T-helper 9 cell (primary cell): ENCODE results near the gene GIPC1.

ENCODE experiments used
- DNase-seq: peaks from one replicate; pipeline ENCODE4 v3.0.0-alpha.2; 2020

GIPC1 gene

GRCh38 chr19:14487370-14488125 lies 8.4 kb downstream of the GIPC1 start:
- DNase-seq, result no peak

- no peak for DNase-seq
Measured at GRCh38 chr19:14482172-14482941, 13.6 kb downstream of the GIPC1 start.

GRCh38 chr19:14480700-14481079 lies 15.2 kb downstream of the GIPC1 start:
- DNase-seq, result no peak

- peak; percentile 68 for DNase-seq
Measured at GRCh38 chr19:14479975-14480699, 15.8 kb downstream of the GIPC1 start.

DNA sequence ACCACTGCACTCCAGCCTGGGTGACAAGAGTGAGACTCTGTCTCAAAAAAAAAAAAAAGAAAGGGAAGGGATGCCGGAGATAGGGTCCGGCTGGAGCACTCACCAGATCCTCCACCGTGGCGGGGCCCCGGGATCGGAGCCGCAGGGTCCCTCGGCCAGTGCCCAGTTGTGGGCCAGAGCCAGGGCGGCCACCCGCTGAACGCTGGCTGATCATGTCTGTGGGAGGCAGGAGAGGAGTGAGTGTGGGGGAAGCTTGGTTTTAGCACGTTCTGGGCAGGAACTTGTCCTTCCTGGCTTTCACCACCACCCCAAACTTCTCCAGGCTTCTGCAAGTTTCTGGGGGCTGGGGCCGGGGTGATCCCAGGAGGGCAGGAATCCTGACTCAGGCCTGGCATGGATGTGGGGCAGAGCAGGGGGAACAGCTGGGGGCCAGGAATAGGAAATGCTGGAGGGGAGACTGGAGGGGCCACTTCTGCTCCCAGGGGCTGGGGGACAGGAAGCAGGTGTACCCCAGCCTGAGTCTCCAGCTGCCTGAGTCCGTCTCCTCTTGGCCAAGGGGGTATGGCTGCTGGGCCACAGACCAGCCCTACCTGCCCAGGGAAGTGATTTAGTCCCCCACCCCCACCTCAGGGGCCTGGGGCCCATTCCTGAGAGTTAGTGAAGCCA lies 16.5 kb downstream of the GIPC1 start:
- no peak for DNase-seq

DNA sequence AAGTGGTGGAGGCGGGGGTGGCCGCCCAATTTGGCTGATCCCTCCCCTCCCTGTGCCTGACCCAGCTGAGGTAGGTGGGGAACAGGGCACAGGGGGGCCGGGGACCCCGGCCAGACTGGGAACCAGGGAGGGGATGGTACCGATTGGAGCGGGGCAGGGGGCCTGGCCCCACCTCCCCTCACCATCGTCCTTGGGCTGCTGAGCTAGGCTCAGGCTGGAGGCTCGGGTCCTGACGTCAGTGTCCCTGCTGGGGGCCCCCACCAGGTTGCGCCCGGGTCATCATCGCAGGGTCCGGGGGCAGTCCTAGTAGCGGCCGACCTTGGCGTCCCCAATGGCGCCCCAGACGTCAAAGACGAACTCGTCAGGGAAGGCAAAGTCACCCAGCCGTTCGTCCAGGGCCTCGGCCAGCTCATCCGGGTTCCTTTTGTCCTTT lies 17.8 kb downstream of the GIPC1 start:
- DNase-seq, result no peak

DNA sequence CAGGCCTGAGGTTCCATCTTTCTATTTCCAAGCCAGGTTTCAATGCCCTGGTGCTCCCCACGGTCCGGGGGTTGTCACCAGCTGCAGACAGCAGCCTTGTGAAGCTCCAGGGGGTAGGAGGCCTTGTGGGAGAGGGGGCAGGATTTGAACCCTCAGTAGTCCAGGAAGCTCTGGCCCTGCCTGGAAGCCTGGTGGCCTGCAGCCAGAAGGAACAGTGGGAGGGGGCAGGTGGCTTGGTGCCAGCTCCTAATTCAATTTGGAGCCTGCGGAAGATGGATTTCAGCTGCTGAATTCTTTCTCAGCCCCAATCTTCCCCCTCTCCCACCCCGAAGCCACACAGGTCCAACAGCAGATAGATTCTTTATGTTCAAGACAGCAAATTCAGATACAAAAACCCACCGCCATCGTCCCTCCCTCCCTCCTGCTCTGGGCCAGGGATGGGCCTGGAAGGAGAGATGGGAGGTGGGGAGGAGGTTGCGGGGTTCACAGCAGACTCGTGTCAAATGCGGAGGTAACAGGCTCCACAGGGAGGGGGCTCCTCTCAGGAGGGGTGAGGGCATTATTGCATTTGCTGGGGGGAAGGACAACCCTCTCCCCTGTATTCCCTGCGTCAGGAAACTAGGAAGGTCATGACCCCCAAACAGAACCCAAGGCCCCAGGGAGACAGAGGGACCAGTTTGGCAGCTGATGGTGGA lies 18.4 kb downstream of the GIPC1 start:
- DNase-seq, result no peak

DNA sequence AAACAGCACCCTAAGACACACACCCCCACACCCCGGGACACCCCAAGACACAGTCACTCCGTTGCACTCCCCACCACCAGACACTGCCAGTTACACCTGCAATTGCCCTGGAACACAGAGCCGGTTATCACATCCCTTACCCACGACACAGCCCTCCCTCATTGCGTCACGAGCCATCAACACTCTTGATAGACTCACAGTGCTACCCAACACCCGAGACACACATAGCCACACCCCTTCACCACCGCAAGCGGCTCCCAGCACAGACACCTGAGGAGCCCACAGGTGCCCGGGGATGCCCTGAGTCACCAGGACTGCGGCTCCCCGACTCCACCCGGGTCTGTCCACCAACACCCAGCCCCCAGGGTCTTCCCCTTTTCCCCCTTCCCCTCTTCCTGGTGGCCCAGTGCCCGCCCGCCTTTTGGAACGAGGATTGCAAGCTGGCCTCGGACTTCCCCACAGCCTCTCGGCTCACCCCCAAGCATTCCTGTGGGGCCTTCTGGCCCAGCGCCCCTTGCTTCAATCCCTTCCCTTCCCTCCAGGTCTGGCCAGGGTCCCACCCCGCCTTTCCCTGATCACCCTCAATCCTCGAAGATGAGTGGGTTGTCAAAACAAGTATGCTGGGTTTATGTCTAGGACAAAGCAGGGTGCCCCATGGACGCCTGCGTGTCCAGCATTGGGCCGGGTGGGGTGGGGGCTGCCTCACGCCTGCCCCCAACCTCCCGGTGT lies 19.1 kb downstream of the GIPC1 start:
- peak; percentile 33 for DNase-seq

DNA sequence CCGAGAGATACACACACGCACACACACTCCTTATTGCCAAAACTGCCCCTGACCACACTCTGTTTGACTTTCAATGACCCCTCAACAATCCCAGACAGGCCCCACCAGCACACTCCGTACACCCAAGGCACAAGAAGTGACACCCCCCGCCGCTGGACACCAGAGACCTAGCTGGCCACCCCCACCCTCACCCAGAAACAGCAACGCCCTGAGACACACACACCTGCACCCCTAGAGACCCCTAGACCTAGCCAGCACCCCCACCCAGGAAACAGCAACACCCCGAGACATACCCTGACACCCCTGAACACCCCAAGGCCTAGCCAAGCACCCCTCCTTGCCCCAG lies 19.6 kb downstream of the GIPC1 start:
- DNase-seq, result no peak

GRCh38 chr19:14475251-14476073 lies 20.5 kb downstream of the GIPC1 start, which contains the start of gene PTGER1:
Gene PTGER1, minus strand, starts transcription at chr19:14475354. Its CDS starts 1,034 bp downstream, at chr19:14474320.
- DNase-seq, result no peak

DNA sequence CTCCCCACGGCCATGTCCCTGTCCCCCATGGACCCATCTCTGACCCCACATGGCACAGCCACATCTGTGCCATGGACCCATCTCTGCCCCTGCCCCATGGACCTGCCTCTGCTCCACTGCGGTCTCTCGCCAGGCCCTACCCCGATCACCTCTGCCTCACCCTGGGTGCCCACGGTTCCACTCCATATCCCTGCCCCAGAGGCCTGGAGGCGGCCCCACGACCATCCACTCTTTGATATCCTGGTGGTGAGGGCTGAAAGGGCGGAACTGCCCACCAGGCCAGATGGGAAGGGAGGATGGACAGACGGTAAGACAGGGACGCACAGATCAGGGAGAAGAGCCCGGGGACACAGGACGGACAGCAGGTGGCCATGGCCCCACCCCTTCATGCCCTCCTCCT lies 21.1 kb downstream of the GIPC1 start:
- no peak for DNase-seq

DNA sequence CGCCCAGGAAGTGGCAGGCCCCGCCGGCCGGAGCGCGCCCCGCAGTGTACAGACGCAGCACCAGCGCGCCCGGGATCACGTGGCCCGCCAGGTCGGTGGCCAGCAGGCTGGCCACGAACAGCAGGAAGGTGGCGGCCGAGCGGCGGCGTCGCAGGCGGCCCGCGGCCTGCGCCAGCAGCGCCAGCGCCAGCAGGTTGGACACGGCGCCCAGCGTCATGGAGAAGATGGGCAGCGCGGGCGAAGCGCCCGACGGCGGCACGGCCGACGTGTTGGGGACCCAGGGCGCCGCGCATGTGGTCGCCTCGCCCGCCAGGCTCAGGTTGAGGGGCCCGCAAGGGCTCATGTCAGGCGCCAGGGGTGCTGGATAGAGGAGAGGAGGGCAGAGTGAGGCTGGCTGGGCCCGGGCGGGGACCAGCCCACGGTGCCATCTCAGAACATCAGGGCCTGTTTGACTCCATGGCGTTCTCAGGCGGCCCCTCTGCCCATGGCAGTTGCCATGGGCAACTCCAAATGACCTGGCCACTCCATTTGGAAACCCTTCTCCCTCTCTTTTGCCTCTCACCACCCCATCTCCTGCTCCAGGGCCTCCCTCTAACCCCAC lies 21.8 kb downstream of the GIPC1 start:
- DNase-seq, result no peak

DNA sequence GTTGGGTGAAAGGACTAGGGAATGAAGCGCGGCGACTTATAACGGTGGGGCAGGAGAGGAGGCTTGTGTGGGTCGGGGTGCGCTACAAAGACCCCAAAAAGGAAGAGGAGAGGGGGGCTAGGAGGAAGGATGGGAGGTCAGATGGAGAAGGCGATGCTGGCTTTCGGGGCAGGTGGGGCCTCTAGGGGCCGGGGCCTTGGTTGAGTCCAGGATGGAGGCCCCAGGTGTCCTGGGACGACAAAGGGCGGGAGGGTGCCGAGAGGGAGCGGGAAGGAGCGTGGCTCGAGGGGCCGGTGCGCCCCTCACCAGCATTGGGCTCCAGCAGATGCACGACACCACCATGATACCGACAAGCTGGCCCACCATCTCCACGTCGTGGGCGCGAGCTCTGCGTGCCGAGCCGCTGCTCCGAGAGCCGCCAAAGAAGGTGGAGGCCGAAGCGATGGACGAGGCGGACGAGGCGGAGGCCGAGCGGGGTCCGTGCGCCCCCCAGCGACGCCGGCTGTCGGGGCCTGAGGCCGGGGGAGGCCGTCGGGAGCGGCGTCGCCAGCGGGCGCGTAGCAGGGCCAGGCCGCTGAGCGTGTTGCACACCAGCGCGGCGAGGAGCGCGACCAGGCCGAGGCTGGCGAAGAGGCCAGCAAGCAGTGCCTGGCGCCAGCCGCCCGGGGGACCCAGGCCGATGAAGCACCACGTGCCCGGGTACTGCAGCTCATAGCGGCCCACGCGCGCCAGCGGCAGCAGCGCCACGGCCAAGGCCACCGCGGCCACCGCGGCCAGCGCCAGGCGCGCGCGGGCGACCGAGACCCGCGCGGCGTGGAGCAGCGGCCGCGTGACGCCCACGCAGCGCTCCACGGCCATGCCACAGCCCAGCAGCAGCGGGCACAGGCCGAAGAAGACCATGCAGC lies 22.6 kb downstream of the GIPC1 start:
- DNase-seq, result no peak

DNA sequence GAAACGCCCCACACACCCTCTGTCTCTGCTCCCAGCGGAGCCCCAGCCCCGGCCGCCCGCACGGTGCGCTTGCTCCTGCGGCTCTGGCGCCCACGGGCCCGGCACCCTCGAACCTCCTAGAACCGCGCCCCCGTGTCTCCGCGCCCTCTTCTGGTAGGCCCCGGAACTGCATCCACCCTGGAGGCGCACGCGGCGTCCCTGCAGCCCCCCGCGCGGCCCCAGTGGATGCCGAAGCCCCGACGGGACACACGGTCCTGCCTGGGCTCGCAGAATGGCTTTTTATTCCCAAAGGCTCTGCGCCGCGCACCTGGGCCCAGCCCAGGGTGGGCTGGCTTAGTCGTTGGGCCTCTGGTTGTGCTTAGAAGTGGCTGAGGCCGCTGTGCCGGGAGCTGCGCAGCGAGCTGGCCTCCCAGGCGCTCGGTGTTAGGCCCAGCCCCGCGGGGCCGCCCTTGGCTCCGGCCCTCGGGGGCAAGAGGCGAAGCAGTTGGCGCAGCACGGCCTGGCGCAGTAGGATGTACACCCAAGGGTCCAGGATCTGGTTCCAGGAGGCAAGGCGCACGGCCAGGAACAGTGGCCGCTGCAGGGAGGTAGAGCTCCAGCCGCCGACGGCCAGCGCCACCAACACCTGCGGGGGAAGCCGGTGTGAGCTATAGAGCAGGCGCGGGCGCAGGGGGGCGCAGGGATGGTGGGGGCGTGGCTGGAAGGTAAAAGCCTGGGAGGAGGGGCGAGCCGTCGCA lies 23.6 kb downstream of the GIPC1 start:
- peak; percentile 91 for DNase-seq

DNA sequence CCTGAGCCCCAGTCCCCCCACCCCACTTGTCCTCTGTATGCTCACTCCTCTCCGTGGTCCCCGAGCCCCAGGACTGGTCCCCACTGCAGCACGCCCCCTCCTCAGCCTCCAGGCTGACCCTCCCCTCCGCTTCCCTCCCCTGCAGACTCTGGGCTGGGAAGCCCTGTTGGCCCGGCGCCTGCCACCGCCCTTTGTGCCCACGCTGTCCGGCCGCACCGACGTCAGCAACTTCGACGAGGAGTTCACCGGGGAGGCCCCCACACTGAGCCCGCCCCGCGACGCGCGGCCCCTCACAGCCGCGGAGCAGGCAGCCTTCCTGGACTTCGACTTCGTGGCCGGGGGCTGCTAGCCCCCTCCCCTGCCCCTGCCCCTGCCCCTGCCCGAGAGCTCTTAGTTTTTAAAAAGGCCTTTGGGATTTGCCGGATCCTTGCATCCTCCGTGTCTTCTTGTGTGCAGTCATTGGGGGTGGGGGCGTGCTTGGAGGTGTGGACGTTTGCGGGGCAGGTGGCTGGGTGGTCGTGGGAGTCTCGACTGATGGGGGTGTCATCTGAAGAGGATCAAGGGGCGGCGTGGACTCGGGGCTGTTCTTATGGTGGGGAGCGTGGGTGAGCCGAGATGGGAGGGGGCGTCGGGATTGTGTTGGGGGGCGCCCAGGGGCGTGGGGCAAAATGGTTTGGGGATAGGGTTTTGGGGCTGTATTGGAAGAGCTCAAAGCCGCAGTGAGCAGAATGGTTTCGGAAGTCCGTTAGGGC lies 24.3 kb downstream of the GIPC1 start:
- no peak for DNase-seq

DNA sequence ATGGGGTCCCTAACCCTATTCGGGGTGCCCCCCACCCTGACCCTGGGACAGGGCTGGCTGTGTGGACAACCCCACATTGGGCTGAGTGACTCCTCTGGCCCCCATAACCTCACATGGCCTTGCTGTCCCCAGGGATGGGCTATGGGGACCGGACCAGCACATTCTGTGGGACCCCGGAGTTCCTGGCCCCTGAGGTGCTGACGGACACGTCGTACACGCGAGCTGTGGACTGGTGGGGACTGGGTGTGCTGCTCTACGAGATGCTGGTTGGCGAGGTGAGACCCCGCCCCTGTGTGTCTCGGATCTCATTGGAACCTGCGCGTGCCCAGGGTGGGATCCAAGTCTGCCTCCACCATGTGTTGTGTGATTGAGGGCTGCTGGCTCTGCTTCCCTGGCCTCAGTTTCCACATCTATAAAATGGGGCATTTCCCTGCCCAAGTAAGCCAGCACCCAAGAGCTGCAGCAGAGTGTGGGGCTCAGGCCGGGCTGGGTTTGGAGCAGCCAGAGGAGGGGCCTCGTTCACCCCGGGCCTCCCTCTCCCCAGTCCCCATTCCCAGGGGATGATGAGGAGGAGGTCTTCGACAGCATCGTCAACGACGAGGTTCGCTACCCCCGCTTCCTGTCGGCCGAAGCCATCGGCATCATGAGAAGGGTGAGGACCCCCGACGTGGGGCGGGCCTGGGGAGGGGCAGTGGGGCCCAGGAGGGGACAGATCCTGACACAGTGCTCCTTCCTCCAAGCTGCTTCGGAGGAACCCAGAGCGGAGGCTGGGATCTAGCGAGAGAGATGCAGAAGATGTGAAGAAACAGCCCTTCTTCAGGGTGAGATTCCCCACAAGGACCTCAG lies 25.7 kb downstream of the GIPC1 start:
- no peak for DNase-seq

GRCh38 chr19:14467816-14468215 lies 28.1 kb downstream of the GIPC1 start:
- no peak for DNase-seq
